RCC 7860 (cell line): ENCODE measurements around the gene AP3B2.
"Not testable (repeated sequence)": the region's sequence is repeated elsewhere in the genome, so short reads cannot be mapped to it uniquely, and the experiment has no call there.

Source experiments
- DNase-seq: peaks from one replicate; pipeline ENCODE4 v3.0.0-alpha.2; 2015; ENCODE audit warnings: low spot score
- FAIRE-seq: peaks from 2 replicates; lab custom pipeline; 2012; peaks lifted over from hg19 to GRCh38; lab: Jason Lieb, UNC

Gene AP3B2

DNA sequence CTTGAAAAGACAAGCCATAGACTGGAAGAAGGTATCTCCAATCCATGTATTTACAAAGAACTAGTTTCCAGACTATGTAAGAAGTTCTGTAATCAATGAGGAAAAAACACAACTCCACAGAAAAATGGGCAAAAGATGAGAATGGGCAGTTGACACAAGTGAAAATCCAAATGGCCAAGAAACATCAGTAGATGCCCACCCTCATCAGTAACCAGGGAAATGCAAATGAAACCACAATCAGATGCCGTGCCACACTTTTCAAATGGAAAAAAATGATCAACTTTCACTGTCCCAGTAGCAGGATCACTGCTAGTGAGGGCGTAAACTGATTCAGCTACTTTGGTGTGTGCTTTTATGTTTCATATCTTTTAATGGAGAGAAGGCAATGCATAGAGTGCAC lies 58.0 kb downstream of the AP3B2 start:
- FAIRE-seq = no peak
- no peak for DNase-seq

DNA sequence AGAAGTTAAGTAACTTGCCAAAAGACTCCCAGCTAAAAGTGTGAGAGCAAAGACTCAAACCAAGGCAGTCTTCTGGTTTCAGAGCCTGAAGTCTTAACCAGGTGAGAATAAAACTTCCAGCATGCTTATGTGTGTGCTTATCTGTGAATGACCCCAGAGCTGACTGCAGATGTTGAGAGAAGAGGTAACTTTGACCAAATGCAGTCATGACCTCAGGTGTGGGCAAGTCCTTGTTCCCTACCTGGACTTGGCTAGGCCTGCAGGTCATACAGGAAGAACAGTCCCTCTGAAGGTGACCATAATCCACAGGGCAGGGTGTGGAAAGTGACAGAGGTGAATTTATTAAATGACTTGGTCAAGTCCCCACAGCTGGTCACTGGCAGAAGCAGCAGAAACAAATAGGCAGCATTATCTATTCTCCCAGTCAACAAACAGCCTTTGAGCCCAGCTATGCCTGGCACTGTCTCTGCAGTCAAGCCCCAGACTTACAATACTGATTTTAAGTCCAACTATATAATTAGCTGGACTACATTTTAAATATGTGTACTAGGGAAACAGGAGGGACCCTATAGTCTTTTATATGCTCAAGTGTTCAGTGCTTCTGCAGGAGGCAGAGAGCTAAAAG lies 59.5 kb downstream of the AP3B2 start:
- DNase-seq (no peak), FAIRE-seq (no peak)

DNA sequence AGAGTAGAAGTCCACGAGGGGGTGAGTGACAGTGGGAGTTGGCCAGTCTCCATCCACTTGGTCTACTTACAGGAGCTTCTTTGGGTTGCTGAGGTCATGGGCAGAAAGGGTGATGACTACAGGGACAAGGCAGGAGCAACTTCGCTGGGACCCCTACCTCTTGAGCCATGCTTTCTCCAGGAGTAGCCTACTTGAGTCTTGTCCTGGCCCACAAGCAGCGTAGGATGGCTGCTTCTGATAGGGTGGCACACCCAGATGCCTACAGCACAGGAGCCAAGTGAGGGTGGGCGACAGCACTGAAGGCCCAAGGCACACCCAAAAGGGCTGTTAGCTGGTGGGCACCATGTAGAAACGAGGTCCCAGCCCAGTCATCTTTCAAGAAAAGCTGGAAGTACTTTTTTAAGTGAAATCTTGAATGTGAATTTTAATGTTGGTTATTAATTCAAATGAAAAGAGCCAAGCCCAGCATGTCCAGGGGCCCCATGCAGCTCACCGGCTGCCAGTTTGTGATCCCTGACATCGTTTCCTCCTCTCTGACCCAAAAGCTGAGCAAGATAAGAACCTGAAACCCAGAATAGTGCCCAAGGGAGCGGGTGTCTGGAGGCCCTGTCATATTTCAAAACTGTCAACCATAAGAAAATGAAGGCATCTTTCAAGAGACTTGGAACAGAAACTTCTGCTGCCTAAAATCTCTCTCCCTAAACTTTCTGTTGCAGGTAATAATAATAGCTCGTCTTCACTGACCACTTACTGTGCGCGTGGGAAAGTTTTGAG lies 60.3 kb downstream of the AP3B2 start:
- FAIRE-seq = no peak
- DNase-seq = no peak

DNA sequence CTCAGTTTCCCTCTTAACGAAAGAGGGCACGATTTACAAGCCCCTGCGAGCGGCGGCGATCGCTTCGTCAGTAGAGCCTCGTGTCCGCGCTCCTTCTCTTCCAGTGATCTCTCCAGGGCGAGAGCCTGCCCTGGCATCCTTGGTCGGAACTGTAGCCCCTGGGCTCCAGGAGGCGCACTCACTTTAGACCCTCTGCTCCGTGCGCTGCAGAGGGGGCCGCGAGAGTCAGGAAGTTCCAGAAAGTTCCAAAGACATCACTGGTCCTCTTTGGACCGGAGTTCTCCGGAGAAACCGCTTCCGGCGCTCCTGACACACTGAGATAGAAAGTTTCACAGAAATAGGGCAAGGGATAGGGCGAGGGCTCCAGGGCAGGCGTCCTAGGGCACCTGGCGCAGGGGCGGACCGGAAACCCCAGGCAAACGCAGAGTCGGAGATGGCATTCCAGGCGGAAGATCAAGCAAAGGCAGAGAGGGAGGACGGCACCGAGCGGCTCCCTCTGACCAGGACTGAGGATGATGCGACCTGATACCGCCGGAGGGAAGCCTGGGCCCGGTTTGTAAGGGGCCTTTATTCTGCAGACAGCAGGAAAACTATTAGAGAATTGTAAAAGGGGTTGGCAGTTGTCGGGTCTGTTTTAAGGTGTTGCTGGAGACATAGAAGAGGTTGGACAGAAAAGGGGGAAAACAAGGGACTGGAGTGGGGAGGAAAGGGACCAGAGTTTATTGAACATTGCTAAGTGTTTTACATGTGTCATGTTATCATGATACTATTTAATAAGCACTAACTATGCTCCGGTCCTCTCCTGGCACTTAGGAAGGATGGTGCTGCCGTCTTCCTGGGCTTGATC lies 61.2 kb downstream of the AP3B2 start:
- FAIRE-seq (no peak), DNase-seq (no peak)

DNA sequence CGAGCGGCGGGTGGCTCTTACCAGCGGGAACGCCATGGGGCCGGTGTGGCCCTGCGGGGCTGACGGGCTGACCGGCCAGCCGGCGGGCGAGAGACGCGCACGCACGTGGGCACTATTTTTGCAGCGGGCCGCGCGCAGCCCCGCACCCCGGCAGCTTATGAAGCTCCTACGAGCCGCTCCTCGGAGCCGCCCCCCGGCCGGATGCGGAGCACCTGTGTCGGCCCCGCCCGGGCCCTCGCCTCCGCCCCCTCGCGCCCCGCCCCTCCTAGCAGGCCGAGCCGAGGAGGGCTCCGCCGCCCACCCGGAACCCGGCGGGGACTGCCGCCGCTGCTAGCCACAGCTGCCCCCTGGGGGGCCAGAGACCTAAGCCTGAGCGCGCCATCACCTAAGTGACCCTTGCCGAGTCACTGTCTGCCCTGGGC lies 61.8 kb downstream of the AP3B2 start:
- no peak for DNase-seq
- FAIRE-seq = no peak

DNA sequence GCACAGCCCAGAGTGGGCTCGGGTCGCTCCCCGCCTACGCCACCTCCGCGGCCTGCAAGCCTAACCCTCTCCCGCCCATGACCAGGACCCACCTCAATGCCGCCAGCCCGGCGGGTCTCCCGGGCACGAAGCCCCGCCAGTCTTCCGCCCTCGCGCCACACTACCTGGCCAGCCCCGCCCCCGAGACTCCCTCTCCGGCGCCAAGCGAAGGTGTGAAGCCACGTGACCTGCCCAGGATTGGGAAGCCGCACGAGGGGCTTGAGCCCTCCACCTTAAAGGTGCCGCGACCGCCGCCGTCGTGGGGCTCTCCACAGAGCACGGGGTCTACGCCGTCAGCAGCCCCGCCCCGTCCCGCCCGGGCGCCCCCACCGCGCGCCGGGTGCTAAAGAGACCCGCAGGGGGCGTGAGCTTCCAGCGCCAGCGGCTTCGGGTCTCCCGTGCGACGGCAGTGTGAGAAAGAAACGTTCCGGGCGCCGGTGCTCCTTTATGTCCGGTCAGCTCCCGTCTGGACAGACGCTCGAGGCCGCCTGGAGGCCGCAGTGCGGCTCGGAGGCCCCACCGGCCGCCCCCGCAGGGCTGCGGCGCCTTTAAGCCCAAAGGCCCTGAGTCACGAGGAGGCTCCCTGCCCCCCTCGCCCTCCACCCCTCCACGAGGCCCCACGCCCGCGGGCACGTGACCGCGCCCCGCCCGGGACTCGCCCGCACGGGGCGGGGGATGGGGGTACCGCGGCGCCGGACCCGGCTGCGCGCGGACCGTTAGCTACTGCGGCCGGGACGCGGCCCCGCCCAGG lies 62.4 kb downstream of the AP3B2 start, which contains the start of gene CPEB1:
CPEB1 (minus strand) TSS at position 319 of the 790 bp plus-strand sequence. CDS start 18,904 bp downstream, outside the sequence.
- FAIRE-seq (no peak), DNase-seq (peak; percentile 27)

DNA sequence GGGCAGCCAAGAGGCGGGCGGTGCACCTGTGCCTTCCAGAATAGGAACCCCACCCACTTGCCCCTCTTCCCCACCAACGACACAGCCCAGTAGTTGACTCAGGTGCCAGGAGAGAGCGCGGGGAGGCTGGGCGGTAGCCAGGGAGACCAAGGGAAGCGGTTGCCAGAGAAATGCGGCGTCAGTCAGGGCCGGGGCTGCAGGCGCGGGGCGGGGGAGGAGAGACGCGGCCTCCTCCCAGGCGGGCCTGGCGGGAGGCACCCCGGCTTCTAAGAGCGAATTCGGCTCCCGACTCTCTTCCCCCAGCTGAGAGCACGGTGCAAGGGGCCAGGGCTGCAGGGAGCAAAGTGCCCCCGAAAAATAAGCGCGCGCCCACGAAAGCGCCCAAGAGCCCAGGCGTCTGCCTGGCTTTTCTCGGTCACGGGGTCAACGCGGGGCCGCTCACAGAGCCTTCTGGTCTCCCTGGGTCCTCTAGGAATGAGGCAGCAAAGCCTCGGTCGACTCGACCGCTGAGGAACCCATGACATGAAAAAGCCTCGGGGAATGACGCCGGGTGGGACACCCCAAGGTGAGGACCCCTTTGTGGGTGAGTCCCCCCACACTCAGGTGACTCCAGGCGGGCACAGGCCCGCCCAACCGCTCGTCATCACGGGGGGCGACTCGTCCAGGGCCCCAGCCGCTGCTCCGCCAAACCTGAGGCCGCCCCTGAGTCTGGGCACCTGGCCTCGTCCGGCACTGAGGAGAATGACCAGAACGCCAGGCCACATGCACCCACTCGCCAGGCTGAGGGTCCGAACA lies 63.2 kb downstream of the AP3B2 start:
- DNase-seq = no peak
- FAIRE-seq = no peak

DNA sequence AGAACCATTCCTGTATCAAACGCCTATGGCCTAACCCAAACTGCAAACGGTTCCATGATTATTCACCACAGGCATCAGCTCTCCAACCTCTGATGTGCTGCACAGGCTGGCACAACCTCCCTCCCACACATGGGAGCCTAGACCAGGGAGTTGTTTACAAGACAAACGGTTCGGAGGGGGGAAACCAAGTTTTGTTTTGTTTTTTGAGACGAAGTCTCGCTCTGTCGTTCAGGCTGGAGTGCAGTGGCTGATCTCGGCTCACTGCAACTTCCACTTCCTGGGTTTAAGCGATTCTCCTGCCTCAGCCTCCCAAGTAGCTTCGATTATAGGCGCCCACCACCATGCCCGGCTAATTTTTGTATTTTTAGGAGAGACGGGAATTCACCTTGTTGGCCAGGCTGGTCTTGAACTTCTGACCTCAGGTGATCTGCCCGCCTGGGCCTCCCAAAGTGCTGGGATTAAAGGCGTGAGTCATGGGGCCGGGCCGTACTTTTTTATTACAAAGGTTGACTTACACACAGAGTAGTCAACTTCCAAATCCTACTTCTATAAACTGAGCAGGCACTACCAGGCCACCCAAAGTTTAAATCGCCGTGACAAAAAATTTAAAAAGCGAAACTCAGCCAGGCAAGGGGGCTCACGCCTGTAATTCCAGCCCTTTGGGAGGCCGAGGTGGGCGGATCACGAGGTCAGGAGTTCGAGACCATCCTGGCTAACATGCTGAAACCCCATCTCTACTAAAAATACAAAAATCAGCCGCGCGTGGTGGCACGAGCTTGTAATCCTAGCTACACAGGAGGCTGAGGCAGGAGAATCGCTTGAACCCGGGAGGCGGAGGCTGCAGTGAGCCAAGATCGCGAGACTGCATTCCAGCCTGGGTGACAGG lies 64.5 kb downstream of the AP3B2 start:
- DNase-seq, FAIRE-seq: not testable (repeated sequence)

DNA sequence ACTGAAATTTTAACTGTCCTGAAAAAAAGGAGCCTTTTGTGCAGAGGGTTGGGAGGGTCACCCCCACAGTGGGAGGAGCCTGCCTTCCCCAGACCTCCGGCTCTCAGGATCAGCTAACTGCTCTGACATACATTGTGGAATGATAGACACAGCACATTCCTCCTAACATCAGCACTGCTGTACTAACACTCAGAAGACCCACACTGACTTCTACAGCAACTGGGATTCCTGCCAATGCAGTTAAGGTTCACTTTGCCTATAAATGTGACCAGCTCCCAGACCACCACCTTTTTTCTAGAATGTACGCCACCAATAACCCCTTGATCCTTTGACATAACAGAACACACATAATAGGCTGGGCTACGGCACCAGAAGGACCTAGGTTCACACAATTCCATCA lies 65.7 kb downstream of the AP3B2 start:
- FAIRE-seq = no peak
- DNase-seq = no peak

DNA sequence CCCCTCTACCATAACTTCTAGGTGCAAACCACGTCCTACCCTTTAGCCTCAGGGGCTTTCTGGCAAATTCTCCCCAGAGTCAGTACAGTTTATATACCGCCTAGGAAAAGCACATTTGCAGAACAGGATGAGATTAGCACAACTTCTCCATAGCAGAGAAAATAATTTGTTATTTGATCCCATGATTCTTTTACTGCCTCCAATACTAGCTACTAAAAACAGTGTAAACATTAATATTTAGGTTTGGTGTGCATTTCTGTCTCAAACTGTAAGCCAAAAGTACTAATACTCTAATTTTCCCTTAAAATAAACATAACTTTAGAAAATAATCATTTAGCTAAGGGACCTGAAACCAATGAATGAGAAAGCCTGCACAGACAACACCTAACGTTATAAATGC lies 67.0 kb downstream of the AP3B2 start:
- FAIRE-seq (no peak), DNase-seq (no peak)

DNA sequence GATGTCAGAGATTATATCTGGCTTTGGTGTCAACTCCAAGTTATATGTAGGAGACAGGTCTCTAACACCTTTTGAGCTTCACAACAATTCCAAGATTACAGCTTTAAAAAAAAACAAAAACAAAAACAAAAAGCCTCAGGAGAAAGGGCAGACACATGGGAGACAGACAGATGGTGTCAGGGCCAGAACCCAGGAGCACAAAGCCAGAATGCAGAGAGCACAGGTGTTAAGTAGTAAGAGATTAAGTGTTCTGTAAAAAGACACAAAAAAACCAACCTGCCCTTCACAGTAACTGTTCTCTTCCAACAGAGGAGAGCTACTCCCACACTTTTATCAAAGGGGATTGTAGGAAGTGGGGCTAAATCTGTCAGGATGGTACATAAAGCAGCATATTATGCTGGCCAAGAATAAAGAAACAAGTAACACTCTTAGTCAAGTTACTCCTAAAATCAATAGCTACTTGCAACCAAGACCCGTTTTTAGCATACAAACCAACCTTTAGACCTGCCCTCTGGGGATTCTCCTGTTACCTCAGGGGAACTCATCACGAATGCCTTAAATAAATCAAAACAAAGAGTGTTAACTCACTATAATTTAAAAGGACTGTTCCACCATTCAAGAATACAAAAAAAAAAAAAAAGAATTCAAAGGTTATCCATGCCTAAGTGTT lies 68.4 kb downstream of the AP3B2 start:
- no peak for DNase-seq
- no peak for FAIRE-seq

DNA sequence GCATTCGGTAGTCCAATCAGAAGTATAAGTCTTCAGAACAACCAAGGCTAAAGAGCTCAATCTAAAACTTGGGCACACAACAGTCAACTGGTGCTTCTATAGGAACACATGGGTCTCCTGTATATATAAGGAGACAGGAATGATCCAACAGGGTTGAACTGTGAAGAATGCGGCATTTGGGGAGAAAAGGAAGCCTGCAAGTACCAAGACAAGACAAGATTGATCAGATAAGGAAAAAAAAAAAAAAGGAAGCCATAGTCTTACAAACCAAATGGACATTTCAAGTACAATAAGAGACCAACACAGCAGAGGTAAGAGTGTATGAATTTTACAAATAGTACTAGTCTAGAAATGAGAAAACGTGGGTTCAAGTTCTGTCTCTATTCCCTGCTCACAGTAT lies 69.0 kb downstream of the AP3B2 start:
- no peak for FAIRE-seq

DNA sequence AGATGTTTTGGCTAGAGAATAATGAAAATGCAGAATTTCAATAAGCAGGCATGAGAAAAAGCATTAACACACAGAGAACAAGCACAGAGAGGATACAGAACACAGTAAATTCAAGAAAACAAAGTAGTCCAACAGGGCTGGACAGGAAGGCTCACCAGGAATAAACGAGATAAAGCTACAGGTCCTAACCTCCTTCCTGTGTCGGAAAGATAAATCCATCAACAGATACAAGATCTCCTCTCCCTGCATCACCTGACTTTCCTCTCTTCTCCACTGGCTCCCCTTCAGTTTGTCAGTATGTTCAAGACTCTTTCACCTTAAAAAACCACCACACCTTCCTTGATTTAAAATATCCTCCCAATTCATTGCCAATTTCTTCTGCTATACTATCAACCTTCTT lies 73.9 kb downstream of the AP3B2 start:
- no peak for DNase-seq

More for the DNA sequence above, 69.0 kb downstream of the AP3B2 start:
- no peak for DNase-seq

DNA sequence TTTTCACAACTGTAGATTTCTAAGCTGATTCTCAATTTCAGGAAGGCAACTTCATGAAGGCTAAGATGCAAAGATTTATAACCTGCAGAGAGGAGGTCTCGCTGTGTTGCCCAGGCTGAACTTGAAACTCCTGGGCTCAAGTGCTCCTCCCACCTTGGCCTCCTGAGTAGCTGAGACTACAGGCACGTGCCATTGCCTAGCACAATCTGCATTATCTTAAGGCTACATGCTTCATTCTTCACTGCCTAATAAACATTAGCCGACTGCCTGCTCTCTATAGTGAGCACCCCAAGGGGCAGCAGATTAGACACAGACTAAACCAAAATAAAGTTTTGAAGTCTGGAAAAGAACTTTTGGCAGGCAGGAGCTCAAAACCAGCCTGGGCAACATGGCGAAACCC lies 79.6 kb downstream of the AP3B2 start:
- FAIRE-seq = no peak
- DNase-seq = no peak

More for the DNA sequence above, 73.9 kb downstream of the AP3B2 start:
- FAIRE-seq = no peak

DNA sequence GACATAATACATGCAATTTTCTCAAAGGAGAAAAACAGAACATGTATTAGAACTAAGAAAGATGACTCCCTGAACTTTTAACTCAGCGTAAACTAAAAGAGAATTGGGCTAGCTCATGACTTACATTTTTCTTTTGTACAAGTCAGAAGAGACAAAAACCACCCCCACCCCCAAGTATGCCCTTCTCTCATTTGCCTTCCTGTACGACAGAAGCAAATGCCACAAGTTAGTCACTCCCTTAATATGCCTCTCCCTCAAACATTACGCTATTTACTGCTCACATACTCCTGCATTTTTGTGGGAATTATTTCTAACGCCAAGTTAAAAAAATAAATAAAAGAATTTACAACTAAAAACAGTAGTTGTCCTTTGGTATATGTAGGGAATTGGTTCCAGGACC lies 84.5 kb downstream of the AP3B2 start:
- DNase-seq (no peak), FAIRE-seq (no peak)

DNA sequence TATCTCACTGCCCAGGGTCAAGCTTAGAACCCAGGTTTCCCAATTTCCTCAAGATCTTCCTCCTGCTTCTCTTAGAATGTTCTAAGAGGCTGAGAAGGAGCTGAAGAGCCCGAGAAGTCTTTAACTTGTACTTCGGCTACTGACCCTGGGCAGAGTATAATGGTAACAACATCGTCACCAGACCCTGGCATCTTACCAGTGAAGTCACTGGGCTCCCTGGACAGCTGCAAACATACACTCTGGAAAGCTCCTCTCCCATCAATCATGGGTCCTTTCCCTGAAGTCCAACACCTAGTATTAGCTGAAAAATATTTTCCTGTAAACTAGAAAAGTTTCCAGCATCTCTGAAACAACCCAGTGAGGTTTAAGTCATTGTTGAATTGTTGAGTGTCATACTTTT lies 85.2 kb downstream of the AP3B2 start:
- no peak for DNase-seq
- no peak for FAIRE-seq

DNA sequence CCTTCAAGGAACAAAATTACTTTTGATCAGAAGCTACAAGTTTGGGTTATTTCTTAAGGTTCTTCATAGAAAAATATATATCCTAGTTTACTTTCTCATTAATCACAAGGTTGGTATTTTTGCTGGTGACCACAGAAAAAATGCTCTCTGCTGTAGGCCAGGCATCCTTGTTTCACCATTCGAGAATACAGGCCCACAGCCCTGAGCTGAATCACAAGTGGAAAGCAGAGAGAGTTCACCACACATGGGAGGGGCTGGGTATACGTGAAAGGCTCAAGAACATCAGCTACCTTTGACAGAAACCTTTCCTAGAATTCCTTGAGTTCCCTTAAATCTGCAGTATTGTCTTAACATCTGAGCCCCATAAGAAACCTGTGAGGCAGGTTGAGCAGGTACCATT lies 85.7 kb downstream of the AP3B2 start:
- DNase-seq (no peak), FAIRE-seq (no peak)

DNA sequence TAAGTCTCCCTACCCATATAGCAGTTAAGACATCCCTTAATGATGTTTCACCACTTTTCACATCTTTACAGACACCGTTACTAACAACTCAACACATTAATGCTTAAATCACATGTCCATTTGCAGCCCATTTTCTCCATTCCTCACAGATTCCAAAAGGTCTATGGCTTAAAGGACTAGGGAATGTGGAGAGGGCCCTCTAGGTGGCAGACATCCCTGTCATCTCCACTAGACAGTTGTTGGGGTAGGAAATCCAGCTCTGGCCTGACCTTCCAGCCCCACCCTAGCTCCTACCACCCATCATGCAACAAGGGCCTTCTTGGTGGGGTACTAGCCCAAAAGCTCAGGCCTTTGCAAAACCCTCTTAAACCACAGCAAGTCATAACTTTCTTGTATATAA lies 87.7 kb downstream of the AP3B2 start:
- FAIRE-seq = no peak
- DNase-seq = no peak
